ENCODE measurements around the gene BOLA2B.
"Not testable (repeated sequence)": the region's sequence is repeated elsewhere in the genome, so short reads cannot be mapped to it uniquely, and the experiment has no call there.

Gene BOLA2B

DNA sequence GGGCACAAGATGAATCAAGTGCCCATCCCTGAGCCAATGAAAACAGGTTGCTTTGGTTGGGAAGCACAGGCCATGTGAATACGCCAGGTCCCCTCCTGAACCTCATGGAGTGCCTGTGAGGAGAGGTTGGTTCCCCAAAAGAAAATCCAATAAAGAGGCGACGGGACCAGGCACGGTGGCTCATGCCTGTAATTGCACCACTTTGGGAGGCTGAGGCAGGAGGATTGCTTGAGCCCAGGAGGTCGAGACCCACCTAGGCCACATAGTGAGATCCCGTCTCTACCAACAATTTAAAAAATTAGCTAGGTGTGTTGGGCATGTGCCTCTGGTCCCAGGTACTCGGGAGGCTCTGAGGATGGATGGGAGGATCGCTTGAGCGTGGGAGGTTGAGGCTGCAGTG lies 13.5 kb downstream of the BOLA2B start:
- Histone ChIP-seq H3F3A (ENCODE audit: insufficient read depth, low read length) (peaks cover 15% of the 10 kb centered on the region; the same call in 1 of the 2 replicates), H3K4me1 (ENCODE audit: low read length) (peaks cover 5% of the 10 kb centered on the region), H3K79me2 (ENCODE audit: low read length) (peaks cover 16% of the 10 kb centered on the region), H4K20me1 (ENCODE audit: insufficient read depth, low read length) (no peaks in the 10 kb centered on the region), H3K9me3 (replicated peaks; ENCODE audit: insufficient read depth, low read length) (no peaks in the 10 kb centered on the region), H3K27me3 (replicated peaks; ENCODE audit: insufficient read depth, low read length) (no peaks in the 10 kb centered on the region), H3K4me2 (ENCODE audit: low read depth, low read length) (no peak overlapping the region), H3K9ac (ENCODE audit: low read length) (no peak overlapping the region), H3K27ac (ENCODE audit: low read length) (no peak overlapping the region), H3K4me3 (ENCODE audit: low read length) (no peak overlapping the region), H3K36me3 (replicated peaks; ENCODE audit: insufficient read depth, low read length) (no peaks in the 10 kb centered on the region), H3K9me2 (replicated peaks; ENCODE audit: insufficient read depth, low read length) (no peaks in the 10 kb centered on the region), H2AFZ (ENCODE audit: low read length) (no peak overlapping the region)
- TF ChIP-seq, protein P1, sequence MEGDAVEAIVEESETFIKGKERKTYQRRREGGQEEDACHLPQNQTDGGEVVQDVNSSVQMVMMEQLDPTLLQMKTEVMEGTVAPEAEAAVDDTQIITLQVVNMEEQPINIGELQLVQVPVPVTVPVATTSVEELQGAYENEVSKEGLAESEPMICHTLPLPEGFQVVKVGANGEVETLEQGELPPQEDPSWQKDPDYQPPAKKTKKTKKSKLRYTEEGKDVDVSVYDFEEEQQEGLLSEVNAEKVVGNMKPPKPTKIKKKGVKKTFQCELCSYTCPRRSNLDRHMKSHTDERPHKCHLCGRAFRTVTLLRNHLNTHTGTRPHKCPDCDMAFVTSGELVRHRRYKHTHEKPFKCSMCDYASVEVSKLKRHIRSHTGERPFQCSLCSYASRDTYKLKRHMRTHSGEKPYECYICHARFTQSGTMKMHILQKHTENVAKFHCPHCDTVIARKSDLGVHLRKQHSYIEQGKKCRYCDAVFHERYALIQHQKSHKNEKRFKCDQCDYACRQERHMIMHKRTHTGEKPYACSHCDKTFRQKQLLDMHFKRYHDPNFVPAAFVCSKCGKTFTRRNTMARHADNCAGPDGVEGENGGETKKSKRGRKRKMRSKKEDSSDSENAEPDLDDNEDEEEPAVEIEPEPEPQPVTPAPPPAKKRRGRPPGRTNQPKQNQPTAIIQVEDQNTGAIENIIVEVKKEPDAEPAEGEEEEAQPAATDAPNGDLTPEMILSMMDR (IDR thresholded peaks at IDR 0.05; ENCODE audit: low read length) = no peak
- no peak for TF ChIP-seq EZH2phosphoT487 (IDR thresholded peaks at IDR 0.05; ENCODE audit: low read length)
- TF ChIP-seq EZH2 (optimal IDR thresholded peaks at IDR 0.05; ENCODE audit: low read depth, low read length) = no peak
- DNase-seq = no peak

DNA sequence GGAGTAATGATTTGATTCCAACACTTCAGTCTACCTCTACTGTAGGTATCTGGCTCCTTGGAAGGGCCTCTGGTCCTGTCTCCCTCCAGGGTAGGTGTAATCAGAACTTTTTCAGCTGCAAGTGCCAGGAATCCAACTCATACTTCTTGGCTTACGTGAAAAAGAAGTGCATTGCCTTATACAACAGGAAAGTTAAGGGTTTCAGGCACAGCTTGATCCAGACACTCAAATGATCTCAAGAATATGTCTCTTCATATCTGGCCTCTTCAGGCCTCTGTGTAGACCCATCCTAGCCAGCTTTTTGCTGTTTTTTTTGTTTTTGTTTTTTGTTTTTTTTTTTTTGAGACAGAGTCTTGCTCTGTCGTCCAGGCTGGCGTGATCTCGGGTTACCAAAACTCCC lies 14.3 kb downstream of the BOLA2B start:
- Histone ChIP-seq H3K9me2 (replicated peaks; ENCODE audit: insufficient read depth, low read length) (no peaks in the 10 kb centered on the region), H3K4me3 (ENCODE audit: low read length) (no peak overlapping the region), H3F3A (ENCODE audit: insufficient read depth, low read length) (peaks cover 8% of the 10 kb centered on the region; the same call in 1 of the 2 replicates), H3K4me2 (ENCODE audit: low read depth, low read length) (no peak overlapping the region), H3K9ac (ENCODE audit: low read length) (no peak overlapping the region), H3K27me3 (replicated peaks; ENCODE audit: insufficient read depth, low read length) (no peaks in the 10 kb centered on the region), H3K27ac (ENCODE audit: low read length) (no peak overlapping the region), H4K20me1 (ENCODE audit: insufficient read depth, low read length) (no peaks in the 10 kb centered on the region), H2AFZ (ENCODE audit: low read length) (no peak overlapping the region), H3K9me3 (replicated peaks; ENCODE audit: insufficient read depth, low read length) (no peaks in the 10 kb centered on the region), H3K79me2 (ENCODE audit: low read length) (peaks cover 9% of the 10 kb centered on the region), H3K36me3 (replicated peaks; ENCODE audit: insufficient read depth, low read length) (no peaks in the 10 kb centered on the region), H3K4me1 (ENCODE audit: low read length) (peaks cover 5% of the 10 kb centered on the region)
- no peak for DNase-seq
- TF ChIP-seq EZH2 (optimal IDR thresholded peaks at IDR 0.05; ENCODE audit: low read depth, low read length) (no peak), EZH2phosphoT487 (IDR thresholded peaks at IDR 0.05; ENCODE audit: low read length) (no peak)
- TF ChIP-seq, protein P1 (IDR thresholded peaks at IDR 0.05; ENCODE audit: low read length) = no peak

DNA sequence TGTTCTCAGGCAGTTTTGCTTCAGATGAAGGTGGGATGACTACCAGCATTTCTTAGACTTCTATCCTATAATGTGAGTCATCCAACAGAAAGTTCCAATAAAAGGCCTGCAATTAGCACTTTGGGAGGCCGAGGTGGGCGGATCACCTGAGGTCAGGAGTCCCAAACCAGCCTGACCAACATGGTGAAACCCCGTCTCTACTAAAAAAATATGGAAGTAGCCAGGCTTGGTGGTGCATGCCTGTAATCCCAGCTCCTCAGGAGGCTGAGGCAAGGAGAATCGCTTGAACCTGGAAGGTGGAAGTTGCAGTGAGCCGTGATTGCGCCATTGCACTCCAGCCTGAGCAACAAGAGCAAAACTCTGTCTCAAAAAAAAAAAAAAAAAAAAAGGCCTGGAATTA lies 16.6 kb downstream of the BOLA2B start:
- H3K79me2 ChIP-seq (ENCODE audit: low read length); H2AFZ ChIP-seq (ENCODE audit: low read length); H3K9me2 ChIP-seq (replicated peaks; ENCODE audit: insufficient read depth, low read length); H3K27ac ChIP-seq (ENCODE audit: low read length); H3K36me3 ChIP-seq (replicated peaks; ENCODE audit: insufficient read depth, low read length); H3F3A ChIP-seq (ENCODE audit: insufficient read depth, low read length); H3K4me1 ChIP-seq (ENCODE audit: low read length); DNase-seq; H3K4me3 ChIP-seq (ENCODE audit: low read length); H3K9me3 ChIP-seq (replicated peaks; ENCODE audit: insufficient read depth, low read length); H3K9ac ChIP-seq (ENCODE audit: low read length); H3K4me2 ChIP-seq (ENCODE audit: low read depth, low read length); H3K27me3 ChIP-seq (replicated peaks; ENCODE audit: insufficient read depth, low read length); H4K20me1 ChIP-seq (ENCODE audit: insufficient read depth, low read length): not testable (repeated sequence)

DNA sequence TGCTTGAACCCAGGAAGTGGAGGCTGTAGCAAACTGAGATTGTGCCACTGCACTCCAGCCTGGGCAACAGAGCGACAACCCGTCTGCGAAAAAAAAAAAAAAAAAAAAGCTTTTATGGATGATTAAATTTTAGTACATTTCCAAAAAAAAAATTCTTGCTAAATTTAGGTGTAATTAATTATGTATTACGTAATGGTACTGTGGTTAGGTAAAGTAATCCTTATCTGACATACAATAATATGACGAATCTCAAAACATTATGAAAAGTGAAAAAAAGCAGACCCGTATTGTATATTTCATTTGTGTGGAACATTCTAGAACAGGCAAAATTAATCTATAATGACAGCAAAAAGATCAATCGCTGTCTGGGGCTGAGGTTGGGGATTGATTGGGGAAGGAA lies 20.4 kb downstream of the BOLA2B start:
- no peak overlapping the region for H3K9ac ChIP-seq (ENCODE audit: low read length)
- TF ChIP-seq, protein P1 (IDR thresholded peaks at IDR 0.05; ENCODE audit: low read length) = no peak
- TF ChIP-seq EZH2phosphoT487 (IDR thresholded peaks at IDR 0.05; ENCODE audit: low read length) = no peak
- no peak for TF ChIP-seq EZH2 (optimal IDR thresholded peaks at IDR 0.05; ENCODE audit: low read depth, low read length)

DNA sequence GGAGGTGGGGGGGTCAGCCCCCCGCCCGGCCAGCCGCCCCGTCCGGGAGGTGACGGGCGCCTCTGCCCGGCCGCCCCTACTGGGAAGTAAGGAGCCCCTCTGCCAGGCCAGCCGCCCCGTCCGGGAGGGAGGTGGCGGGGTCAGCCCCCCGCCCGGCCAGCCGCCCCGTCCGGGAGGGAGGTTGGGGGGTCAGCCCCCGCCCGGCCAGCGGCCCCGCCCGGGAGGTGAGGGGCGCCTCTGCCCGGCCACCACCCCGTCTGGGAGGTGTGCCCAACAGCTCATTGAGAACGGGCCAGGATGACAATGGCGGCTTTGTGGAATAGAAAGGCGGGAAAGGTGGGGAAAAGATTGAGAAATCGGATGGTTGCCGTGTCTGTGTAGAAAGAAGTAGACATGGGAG lies 23.3 kb downstream of the BOLA2B start:
- not testable (repeated sequence) for H2AFZ ChIP-seq (ENCODE audit: low read length); H4K20me1 ChIP-seq (ENCODE audit: insufficient read depth, low read length); H3K27me3 ChIP-seq (replicated peaks; ENCODE audit: insufficient read depth, low read length); H3K4me2 ChIP-seq (ENCODE audit: low read depth, low read length); H3K4me3 ChIP-seq (ENCODE audit: low read length); H3K27ac ChIP-seq (ENCODE audit: low read length); DNase-seq; H3K79me2 ChIP-seq (ENCODE audit: low read length); H3K9ac ChIP-seq (ENCODE audit: low read length); H3F3A ChIP-seq (ENCODE audit: insufficient read depth, low read length); H3K4me1 ChIP-seq (ENCODE audit: low read length); H3K9me2 ChIP-seq (replicated peaks; ENCODE audit: insufficient read depth, low read length); H3K9me3 ChIP-seq (replicated peaks; ENCODE audit: insufficient read depth, low read length); H3K36me3 ChIP-seq (replicated peaks; ENCODE audit: insufficient read depth, low read length)

More for the DNA sequence above, 20.4 kb downstream of the BOLA2B start:
- Histone ChIP-seq H3K4me1 (ENCODE audit: low read length) (no peaks in the 10 kb centered on the region), H2AFZ (ENCODE audit: low read length) (no peak overlapping the region), H3K27me3 (replicated peaks; ENCODE audit: insufficient read depth, low read length) (no peaks in the 10 kb centered on the region), H3K4me2 (ENCODE audit: low read depth, low read length) (no peak overlapping the region), H3K36me3 (replicated peaks; ENCODE audit: insufficient read depth, low read length) (no peaks in the 10 kb centered on the region), H3K9me3 (replicated peaks; ENCODE audit: insufficient read depth, low read length) (no peaks in the 10 kb centered on the region), H3F3A (ENCODE audit: insufficient read depth, low read length) (no peaks in the 10 kb centered on the region), H4K20me1 (ENCODE audit: insufficient read depth, low read length) (no peaks in the 10 kb centered on the region), H3K27ac (ENCODE audit: low read length) (no peak overlapping the region), H3K79me2 (ENCODE audit: low read length) (no peaks in the 10 kb centered on the region), H3K9me2 (replicated peaks; ENCODE audit: insufficient read depth, low read length) (no peaks in the 10 kb centered on the region), H3K4me3 (ENCODE audit: low read length) (no peak overlapping the region)
- no peak for DNase-seq

DNA sequence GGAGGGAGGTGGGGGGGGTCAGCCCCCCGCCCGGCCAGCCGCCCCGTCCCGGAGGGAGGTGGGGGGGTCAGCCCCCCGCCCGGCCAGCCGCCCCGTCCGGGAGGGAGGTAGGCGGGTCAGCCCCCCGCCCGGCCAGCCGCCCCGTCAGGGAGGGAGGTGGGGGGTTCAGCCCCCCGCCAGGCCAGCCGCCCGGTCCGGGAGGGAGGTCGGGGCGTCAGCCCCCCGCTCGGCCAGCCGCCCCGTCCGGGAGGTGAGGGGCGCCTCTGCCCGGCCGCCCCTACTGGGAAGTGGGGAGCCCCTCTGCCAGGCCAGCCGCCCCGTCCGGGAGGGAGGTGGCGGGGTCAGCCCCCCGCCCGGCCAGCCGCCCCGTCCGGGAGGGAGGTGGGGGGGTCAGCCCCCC lies 24.1 kb downstream of the BOLA2B start:
- H3K27me3 ChIP-seq (replicated peaks; ENCODE audit: insufficient read depth, low read length); H3K9ac ChIP-seq (ENCODE audit: low read length); H3K79me2 ChIP-seq (ENCODE audit: low read length); H3F3A ChIP-seq (ENCODE audit: insufficient read depth, low read length); H3K4me3 ChIP-seq (ENCODE audit: low read length); H2AFZ ChIP-seq (ENCODE audit: low read length); DNase-seq; H3K27ac ChIP-seq (ENCODE audit: low read length); H3K9me3 ChIP-seq (replicated peaks; ENCODE audit: insufficient read depth, low read length); H3K4me2 ChIP-seq (ENCODE audit: low read depth, low read length); H3K36me3 ChIP-seq (replicated peaks; ENCODE audit: insufficient read depth, low read length); H3K9me2 ChIP-seq (replicated peaks; ENCODE audit: insufficient read depth, low read length); H3K4me1 ChIP-seq (ENCODE audit: low read length); H4K20me1 ChIP-seq (ENCODE audit: insufficient read depth, low read length): not testable (repeated sequence)
